ENCODE measurements around the gene PXMP2.
A peak's percentile ranks its signal among the peaks of the same experiment; 100 is the strongest.

The PXMP2 gene

DNA sequence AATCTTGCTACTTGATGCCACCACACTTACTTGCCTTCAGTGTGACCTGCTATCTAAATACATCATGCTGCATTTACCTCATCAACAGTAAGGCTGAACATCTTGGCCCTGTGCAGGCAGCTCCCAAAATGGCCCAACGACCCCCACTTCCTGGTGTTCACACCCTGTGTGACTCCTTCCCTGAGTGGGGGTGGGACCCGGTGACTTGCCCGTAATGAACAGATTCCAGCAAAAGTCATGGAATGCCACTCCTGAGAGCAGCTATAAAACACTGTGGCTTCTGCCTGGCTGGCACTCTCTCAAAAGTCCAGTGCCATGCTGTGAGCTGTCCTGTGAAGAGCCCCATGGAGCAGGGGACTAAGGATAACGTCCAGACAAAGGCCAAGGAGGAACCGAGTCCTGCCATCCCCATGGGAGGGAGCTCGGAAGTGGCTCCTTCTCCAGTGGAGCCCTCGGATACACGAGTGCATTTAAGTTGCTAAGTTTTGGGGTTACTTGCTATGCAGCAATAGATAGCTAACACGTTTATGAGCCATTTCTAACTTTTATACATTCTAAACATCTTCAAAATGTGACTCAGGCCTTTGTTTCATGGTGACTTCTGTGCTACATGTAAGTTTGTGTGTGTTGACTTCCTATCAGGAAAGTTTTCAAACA is 35.8 kb upstream of the PXMP2 start:
- Mint-ChIP-seq H3K4me3 (no peak overlapping the region), H3K36me3 (peaks cover 47% of the 10 kb centered on the region), H3K27ac (no peak overlapping the region), H3K4me1 (no peaks in the 10 kb centered on the region), H3K9me3 (no peaks in the 10 kb centered on the region), H3K27me3 (no peaks in the 10 kb centered on the region)
- DNase-seq, result no peak
- CTCF ChIA-PET, result interaction anchor here (1.7 kb wide), 1 partner anchor 13 kb away, joined by 4 read pairs; no protein-coding TSS in a partner anchor

DNA sequence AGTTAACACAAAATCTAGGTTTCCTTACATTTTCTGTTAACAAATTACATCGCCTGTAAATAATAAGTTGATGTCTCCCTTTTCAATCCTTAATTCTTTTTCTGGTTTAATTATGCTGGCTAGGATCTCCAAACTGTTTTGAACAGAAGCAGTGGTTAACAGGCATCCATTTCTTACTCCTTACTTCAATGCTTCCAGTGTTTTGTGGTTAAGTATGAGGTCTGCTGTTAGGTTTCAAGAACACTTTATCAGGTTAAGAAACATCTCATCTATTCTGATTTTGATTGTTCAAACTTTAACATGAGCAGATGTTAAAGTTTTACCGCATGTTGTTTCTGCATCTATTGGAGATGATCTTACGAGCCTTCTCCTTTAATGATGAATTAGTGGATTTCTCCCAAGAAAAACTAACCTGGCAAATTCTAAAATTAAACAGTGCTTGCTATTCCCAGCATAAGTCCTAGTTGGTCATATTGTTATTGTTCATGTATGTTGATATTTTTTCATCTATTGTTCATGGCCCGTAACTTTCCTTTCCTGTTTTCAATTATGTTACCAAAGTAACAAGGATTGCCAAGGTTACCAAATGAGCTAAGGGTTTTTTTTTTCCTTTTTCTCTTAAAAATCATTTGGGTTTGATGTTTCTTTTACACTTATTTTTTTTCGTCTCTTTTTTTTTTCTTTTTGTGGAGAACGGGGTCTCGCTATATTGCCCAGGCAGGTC is 33.7 kb upstream of the PXMP2 start:
- DNase-seq, result no peak
- Mint-ChIP-seq H3K27ac (no peak overlapping the region), H3K4me1 (no peaks in the 10 kb centered on the region), H3K9me3 (no peaks in the 10 kb centered on the region), H3K4me3 (no peak overlapping the region), H3K36me3 (peaks cover 54% of the 10 kb centered on the region), H3K27me3 (no peaks in the 10 kb centered on the region)
- CTCF ChIA-PET, result interaction anchor here (0.7 kb wide), 1 partner anchor 16 kb away, joined by 3 read pairs; no protein-coding TSS in a partner anchor

DNA sequence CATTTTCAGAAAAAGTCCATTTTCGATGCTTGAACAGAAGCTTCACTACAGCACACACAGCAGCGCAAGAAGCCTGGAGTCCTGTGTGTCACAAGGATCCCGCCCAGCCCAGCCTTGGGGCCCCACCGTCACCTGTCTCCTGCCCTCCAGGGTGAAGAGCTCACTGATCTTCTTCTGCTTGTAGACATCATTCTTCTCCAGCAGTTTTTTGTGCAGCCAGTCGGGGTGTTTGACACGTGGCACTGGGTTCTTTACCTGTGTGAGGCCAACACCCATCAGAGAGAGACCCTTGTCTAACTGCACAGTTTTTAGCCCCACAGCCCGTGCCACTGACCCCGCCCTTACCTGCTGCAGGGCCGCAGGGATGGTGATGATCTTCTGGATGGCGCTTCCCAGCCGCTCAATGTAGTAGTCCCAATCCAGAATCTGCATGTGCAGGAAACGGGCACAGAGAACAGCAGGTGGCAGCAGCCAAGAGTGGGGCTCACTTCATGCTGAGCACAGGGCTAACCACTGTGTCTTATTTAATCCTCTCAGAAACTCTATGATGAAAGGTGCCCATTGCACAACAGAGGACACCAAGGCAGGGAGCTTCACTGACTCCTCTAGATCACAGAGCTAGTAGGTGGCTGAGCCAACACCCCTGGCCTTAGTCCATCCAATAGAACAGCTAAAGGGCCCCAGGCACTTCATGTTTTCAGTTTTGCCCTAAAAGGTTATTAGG is 30.2 kb upstream of the PXMP2 start:
- CTCF ChIA-PET, result interaction anchor here (1.1 kb wide), 1 partner anchor 17 kb away, joined by 3 read pairs; no protein-coding TSS in a partner anchor
- no peak for DNase-seq
- H3K36me3 Mint-ChIP-seq, result peaks cover 66% of the 10 kb centered on the region
- no peaks in the 10 kb centered on the region for H3K9me3 Mint-ChIP-seq
- H3K27ac Mint-ChIP-seq, result no peak overlapping the region
- H3K4me3 Mint-ChIP-seq, result no peak overlapping the region
- H3K4me1 Mint-ChIP-seq, result peaks cover 30% of the 10 kb centered on the region
- no peaks in the 10 kb centered on the region for H3K27me3 Mint-ChIP-seq

DNA sequence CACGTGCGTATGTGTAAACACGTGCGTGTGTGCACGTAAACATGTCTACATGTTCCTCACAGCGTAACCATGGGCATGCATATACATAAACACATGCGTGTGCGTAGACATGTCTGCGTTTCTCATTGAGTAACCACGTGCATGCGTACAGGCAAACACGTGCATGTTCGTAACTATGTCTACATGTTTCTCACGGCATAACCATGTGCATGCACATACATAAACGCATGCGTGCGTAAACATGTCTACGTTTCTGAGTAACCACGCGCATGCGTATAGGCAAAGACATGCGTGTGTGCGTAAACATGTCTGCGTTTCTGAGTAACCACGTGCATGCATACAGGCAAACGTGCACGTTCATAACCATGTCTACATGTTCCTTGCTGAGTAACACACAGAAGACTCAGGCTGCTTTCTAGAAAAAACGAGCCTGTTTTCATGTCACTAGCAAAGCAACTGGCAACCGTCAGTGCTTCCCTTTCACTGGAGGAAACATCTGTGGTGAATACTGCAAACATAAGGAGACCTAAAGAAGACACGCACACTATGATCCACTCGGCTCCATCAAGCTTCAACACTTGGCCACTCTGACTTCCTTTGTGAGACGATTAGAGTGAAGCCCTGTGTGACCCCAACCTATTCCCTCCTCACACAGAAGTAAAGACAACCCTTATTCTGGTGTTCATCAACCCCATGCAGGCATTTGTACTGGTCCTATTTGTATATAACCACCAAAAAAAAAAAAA is 29.1 kb upstream of the PXMP2 start:
- no peaks in the 10 kb centered on the region for H3K9me3 Mint-ChIP-seq
- H3K27ac Mint-ChIP-seq, result no peak overlapping the region
- no peak overlapping the region for H3K4me3 Mint-ChIP-seq
- CTCF ChIA-PET, result no interaction called here
- peaks cover 68% of the 10 kb centered on the region for H3K36me3 Mint-ChIP-seq
- DNase-seq, result no peak
- peaks cover 41% of the 10 kb centered on the region for H3K4me1 Mint-ChIP-seq
- no peaks in the 10 kb centered on the region for H3K27me3 Mint-ChIP-seq

DNA sequence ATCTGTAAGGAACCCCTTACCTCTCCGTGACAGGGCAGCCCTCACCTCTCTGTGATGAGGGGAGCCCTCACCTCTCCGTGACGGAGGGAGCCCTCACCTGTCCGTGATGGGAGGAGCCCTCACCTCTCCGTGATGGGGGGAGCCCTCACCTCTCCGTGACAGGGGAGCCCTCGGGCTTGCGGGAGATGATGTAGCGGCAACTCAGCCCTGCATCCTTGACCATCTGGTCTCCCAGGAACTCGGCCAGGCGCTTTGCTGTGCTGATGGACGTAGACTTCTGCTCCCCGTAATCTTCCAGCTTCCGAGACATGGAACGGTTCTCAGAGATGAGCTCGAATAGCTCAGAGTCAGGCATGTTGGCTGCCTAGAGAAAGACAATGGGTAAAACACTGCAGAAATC is 28.2 kb upstream of the PXMP2 start:
- H3K27me3 Mint-ChIP-seq, result no peaks in the 10 kb centered on the region
- no peak overlapping the region for H3K4me3 Mint-ChIP-seq
- no peaks in the 10 kb centered on the region for H3K9me3 Mint-ChIP-seq
- H3K36me3 Mint-ChIP-seq, result peaks cover 66% of the 10 kb centered on the region
- no peak for DNase-seq
- CTCF ChIA-PET, result no interaction called here
- H3K27ac Mint-ChIP-seq, result no peak overlapping the region
- peaks cover 48% of the 10 kb centered on the region for H3K4me1 Mint-ChIP-seq

DNA sequence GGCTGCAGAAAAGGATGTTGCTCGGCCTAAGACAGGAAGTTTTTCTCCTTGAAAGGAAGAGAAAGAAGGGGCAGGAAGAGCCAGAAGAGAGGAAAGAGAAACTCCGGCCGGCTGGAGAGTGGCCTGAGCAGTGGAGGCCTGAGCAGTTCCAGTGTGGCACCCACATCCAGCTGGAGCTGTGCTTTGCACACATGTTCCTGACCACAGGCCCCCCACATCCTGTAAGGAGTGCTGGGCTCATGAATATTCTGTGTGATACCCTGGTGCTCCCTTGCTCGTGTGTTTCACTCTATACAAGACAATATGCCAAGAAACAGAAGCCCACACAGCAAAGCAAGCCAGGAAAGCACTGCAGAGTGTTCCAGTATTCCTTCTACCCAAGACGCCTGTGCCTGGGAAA is 27.3 kb upstream of the PXMP2 start:
- peak; percentile 39 for DNase-seq
- Mint-ChIP-seq H3K4me3 (no peak overlapping the region), H3K27ac (peak overlapping the region; percentile 80), H3K4me1 (peaks cover 52% of the 10 kb centered on the region), H3K9me3 (no peaks in the 10 kb centered on the region), H3K27me3 (no peaks in the 10 kb centered on the region), H3K36me3 (peaks cover 66% of the 10 kb centered on the region)
- CTCF ChIA-PET, result no interaction called here

DNA sequence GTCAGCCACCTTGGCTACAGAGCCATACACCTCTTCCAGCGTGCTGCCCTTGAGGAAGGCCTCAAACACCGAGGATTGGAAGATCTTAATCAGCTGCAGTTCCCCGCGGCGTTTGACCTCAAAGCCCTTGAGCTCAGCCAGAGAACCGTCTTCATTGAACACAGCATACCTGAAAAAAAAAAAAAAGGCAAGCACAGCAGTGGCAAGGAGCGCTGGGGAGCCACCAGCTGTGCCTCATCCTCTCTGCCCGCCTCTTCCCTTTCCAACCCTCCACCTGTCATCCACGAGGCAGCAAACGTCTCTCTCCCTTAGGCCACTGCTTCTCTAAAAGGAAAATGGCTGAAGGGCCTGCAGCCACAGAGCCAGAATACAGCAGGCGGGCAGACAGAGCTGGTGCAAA is 26.4 kb upstream of the PXMP2 start:
- Mint-ChIP-seq H3K4me3 (no peak overlapping the region), H3K27me3 (no peaks in the 10 kb centered on the region), H3K27ac (peak overlapping the region; percentile 58), H3K4me1 (peaks cover 52% of the 10 kb centered on the region), H3K9me3 (no peaks in the 10 kb centered on the region), H3K36me3 (peaks cover 76% of the 10 kb centered on the region)
- DNase-seq, result no peak
- CTCF ChIA-PET, result interaction anchor here (0.6 kb wide), 1 partner anchor 12 kb away, joined by 3 read pairs; no protein-coding TSS in a partner anchor

DNA sequence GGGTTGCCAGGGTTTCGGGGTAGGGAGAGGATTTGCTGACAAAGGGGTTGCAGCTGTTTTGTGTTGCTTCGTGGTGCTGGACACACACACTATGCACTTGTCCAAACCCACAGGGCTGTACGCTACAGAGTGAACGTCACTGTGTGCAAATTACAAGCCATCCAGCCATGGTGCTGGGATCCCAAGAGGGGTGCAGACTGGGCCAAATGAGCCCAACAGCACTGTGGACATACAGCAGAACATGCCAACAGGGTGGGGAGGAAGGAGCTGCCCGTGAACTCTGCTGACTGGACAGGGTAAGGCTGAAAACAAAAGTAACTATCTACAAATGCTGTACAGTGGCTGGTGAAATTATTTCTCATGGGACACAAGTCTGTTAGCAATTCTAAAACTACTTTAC is 25.4 kb upstream of the PXMP2 start:
- H3K4me1 Mint-ChIP-seq, result peaks cover 52% of the 10 kb centered on the region
- no peaks in the 10 kb centered on the region for H3K9me3 Mint-ChIP-seq
- CTCF ChIA-PET, result no interaction called here
- no peaks in the 10 kb centered on the region for H3K27me3 Mint-ChIP-seq
- no peak overlapping the region for H3K4me3 Mint-ChIP-seq
- no peak for DNase-seq
- H3K27ac Mint-ChIP-seq, result peak overlapping the region; percentile 17
- peaks cover 80% of the 10 kb centered on the region for H3K36me3 Mint-ChIP-seq

DNA sequence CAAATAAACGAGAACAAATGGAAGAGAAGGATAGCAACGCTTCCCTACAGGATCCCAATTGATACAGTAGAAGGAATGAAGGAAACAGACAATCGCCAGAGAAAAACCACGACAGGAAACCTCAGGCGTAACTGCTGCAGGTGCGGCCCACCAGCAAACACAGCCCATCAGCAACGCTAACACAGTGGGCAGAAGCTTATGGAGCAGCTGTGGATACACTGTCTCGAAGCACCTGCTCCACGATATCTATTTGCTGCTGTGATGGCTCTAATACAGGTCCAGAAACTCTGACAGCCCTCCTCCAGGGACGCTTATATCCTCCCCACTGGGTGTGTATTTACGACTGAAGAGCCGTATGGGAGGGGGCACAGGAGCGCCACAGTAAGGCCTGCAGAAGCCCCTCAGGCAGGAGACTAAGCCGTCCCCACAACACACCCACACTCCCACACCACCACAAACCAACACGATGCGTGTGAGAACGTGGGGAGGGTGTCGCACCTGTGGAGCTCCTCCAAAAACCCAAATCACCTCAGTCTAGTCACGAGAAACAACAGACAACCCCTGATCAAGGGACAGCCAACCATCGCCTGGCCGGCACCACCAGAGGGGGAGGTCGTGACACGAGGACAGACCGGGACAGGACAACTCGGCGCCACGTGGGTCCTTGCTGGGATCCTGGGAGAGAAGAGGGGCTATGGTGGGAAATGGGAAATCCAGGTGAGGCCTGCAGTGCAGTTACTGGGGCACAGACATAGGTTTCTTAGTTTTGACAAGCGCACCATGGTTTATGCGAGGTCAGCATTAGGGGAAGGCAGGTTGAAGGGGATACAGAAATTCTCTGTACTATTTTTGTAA is 24.3 kb upstream of the PXMP2 start:
- no peaks in the 10 kb centered on the region for H3K27me3 Mint-ChIP-seq
- no peak for DNase-seq
- peak overlapping the region; percentile 45 for H3K27ac Mint-ChIP-seq
- CTCF ChIA-PET, result no interaction called here
- peaks cover 52% of the 10 kb centered on the region for H3K4me1 Mint-ChIP-seq
- H3K9me3 Mint-ChIP-seq, result no peaks in the 10 kb centered on the region
- H3K4me3 Mint-ChIP-seq, result no peak overlapping the region
- H3K36me3 Mint-ChIP-seq, result peaks cover 73% of the 10 kb centered on the region

DNA sequence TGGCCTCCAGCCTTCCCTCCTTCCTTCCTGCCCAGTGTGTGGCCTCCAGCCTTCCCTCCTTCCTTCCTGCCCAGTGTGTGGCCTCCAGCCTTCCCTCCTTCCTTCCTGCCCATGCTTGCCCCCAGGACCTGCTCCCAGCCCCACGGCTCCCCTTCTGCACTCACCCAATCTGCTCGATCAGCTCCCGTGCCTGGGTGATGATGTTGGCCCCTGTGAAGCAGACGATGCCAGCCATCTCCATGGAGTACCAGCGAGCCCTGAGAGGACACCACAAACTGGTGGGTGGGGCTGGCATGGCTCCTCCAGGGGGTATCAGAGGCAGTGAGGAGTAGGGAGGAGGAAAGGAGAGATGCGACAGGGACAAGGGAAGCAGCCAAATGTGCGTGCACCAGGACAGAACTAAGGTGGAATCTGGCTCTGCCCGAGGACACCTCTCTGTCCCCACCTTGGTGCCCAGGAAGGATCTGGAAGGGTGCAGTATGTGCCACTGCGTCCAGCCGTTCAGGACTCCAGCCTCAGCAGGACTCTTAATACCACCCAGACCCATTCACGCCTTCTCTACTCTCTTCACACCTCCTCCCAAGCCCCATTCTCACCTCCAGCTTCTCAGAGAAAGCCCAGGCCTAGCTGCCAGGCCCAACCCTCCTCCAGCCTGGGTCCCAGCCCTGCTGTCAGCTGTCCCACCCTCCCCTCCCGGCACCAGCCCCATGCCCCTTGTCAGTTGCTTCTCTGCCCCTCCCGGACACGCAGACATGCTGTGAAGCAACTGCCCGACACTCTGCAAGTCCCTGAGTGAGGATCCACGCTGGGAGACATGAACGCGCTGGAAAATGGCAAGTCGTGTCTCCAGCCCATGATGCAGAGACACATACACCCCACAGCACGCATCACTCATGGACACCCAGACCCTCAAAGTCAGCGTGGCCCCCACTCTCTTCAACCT is 22.9 kb upstream of the PXMP2 start:
- Mint-ChIP-seq H3K36me3 (peaks cover 78% of the 10 kb centered on the region), H3K27ac (no peak overlapping the region), H3K9me3 (no peaks in the 10 kb centered on the region), H3K27me3 (no peaks in the 10 kb centered on the region), H3K4me1 (peaks cover 50% of the 10 kb centered on the region), H3K4me3 (no peak overlapping the region)
- CTCF ChIA-PET, result no interaction called here
- no peak for DNase-seq

DNA sequence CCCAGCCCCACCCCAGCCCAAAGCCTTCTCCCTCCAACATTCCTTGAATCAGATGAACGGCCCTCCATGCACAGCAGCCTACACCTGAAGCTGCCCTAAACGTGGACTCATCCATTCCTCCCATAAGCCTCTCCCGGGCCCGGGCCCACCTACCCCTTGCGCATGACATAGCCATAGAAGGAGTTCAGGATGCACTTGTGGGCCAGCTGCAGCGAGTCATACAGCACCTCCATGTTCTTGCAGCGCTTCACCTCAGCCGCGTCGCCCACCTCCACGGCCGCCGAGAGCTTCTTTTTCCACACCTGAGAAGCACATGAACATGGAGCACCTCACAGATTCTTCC is 22.3 kb upstream of the PXMP2 start:
- no peak for DNase-seq
- H3K4me1 Mint-ChIP-seq, result peaks cover 43% of the 10 kb centered on the region
- H3K36me3 Mint-ChIP-seq, result peaks cover 77% of the 10 kb centered on the region
- H3K4me3 Mint-ChIP-seq, result no peak overlapping the region
- H3K27me3 Mint-ChIP-seq, result no peaks in the 10 kb centered on the region
- H3K9me3 Mint-ChIP-seq, result no peaks in the 10 kb centered on the region
- no peak overlapping the region for H3K27ac Mint-ChIP-seq
- CTCF ChIA-PET, result no interaction called here

DNA sequence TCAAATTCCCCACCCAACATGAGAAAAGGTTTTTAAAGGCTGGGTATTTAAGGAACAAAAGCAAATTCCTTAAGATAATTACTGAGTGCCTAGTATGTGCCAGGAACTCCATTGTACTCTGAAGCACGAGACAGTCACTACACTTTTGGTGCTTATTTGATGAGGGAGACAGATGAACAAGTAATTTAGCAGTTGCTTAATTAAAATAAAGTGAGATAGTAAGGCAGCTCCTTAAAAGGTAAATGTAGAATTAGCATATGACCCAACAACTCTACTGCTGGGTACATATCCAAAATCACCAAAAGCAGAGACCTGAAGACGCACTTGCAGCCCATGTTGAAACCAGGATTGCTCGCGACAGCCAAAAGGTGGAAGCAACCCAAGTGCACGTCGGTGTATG is 21.6 kb upstream of the PXMP2 start:
- peaks cover 36% of the 10 kb centered on the region for H3K4me1 Mint-ChIP-seq
- no peak for DNase-seq
- H3K27me3 Mint-ChIP-seq, result no peaks in the 10 kb centered on the region
- H3K36me3 Mint-ChIP-seq, result peaks cover 72% of the 10 kb centered on the region
- CTCF ChIA-PET, result no interaction called here
- H3K9me3 Mint-ChIP-seq, result no peaks in the 10 kb centered on the region
- H3K4me3 Mint-ChIP-seq, result no peak overlapping the region
- no peak overlapping the region for H3K27ac Mint-ChIP-seq
